A673 (cell line): ENCODE data around the gene EDDM13. TPM values are rescaled to one million over a fixed set of nuclear protein-coding genes. Genes with fewer than 3 reads are reported as not detected.

ENCODE experiments used
- BruUV-seq: library from RNA; stranded (reverse); fragments of 400-500 nt; replicated peaks from 2 replicates; lab custom pipeline; 2021; lab: Mats Ljungman, UMichigan
- CTCF ChIA-PET: fragments of 300-600 bp; sonication (Branson Sonifier 250); formaldehyde crosslinking; loops from one replicate; lab custom pipeline; 2022; ENCODE audit warnings: antibody characterized with exemption; lab: Charles Lee
- POLR2A ChIA-PET: fragments of 300-600 bp; sonication (Branson Sonifier 250); formaldehyde crosslinking; loops from one replicate; lab custom pipeline; 2022; ENCODE audit warnings: antibody characterized with exemption; ENCODE audit not compliant: low non-redundant PET; lab: Charles Lee
- DNase-seq: peaks from one replicate; pipeline ENCODE4 v3.0.0-alpha.2; 2015; ENCODE audit warnings: low spot score
- H3K27ac ChIP-seq: fragments of 200-600 bp; sonication (generic); 2 replicates; pipeline ENCODE4 v1.5.1; 2016; ENCODE audit warnings: mixed run types, low read depth, mild to moderate bottlenecking, mixed read lengths, antibody characterized with exemption, low read length; ENCODE audit not compliant: poor library complexity, severe bottlenecking
- H3K27me3 ChIP-seq: fragments of 200-600 bp; sonication (generic); replicated peaks from 2 replicates; pipeline ENCODE4 v1.6.1; 2017; ENCODE audit warnings: mixed run types, low read depth, mild to moderate bottlenecking, mixed read lengths, antibody characterized with exemption, low read length; ENCODE audit not compliant: insufficient read depth, poor library complexity
- H3K36me3 ChIP-seq: fragments of 200-600 bp; sonication (generic); 2 replicates; pipeline ENCODE4 v1.6.1; 2016; ENCODE audit warnings: mixed run types, mild to moderate bottlenecking, mixed read lengths, antibody characterized with exemption, low read length; ENCODE audit not compliant: insufficient read depth, poor library complexity, severe bottlenecking
- H3K4me1 ChIP-seq: fragments of 200-600 bp; sonication (generic); 2 replicates; pipeline ENCODE4 v1.6.1; 2017; ENCODE audit warnings: mixed run types, mild to moderate bottlenecking, mixed read lengths, antibody characterized with exemption, low read length; ENCODE audit not compliant: insufficient read depth, poor library complexity, severe bottlenecking
- H3K4me3 ChIP-seq: fragments of 200-600 bp; sonication (generic); 2 replicates; pipeline ENCODE4 v1.5.1; 2016; ENCODE audit warnings: low read depth, mixed run types, mild to moderate bottlenecking, mixed read lengths, low read length; ENCODE audit not compliant: poor library complexity, severe bottlenecking
- H3K9me3 ChIP-seq: fragments of 200-600 bp; sonication (generic); 2 replicates; pipeline ENCODE4 v1.6.1; 2016; ENCODE audit warnings: mixed run types, low read depth, mild to moderate bottlenecking, mixed read lengths, antibody characterized with exemption, low read length; ENCODE audit not compliant: poor library complexity, severe bottlenecking
- CTCF ChIP-seq: fragments of 300-800, 200-600 bp; sonication (generic); conservative IDR thresholded peaks from 2 replicates; pipeline ENCODE4 v1.5.1; 2017; ENCODE audit warnings: low read depth, mild to moderate bottlenecking, antibody characterized with exemption, low read length, moderate library complexity, mixed read lengths
- EZH2 ChIP-seq: fragments of 200-600 bp; sonication (generic); IDR thresholded peaks from 2 replicates; pipeline ENCODE4 v1.6.1; 2017; ENCODE audit warnings: borderline replicate concordance, low read depth, mild to moderate bottlenecking, mixed read lengths, antibody characterized with exemption, low read length; ENCODE audit not compliant: poor library complexity, severe bottlenecking
- intact Hi-C: fragments of 100-400 bp; cut with micrococcal nuclease; formaldehyde crosslinking; loops from one replicate; pipeline ENCODE4 v1.10.0; 2022; ENCODE audit not compliant: unreplicated experiment
- total RNA-seq: library from RNA; stranded (reverse); gene quantifications from 2 replicates; pipeline ENCODE4 v1.2.3, GENCODE V29; 2021

Gene EDDM13
- total RNA-seq, 1 experiment from 2014 or later: not detected

GRCh38 chr19:56350416-56351045, 78.0 kb downstream of the EDDM13 start:
- no TSS peak for BruUV-seq

GRCh38 chr19:56351208-56351607, 78.7 kb downstream of the EDDM13 start:
- ChIA-PET POLR2A (no interaction called here), CTCF (interaction anchor here (1.0 kb wide), 1 partner anchor 41 kb away, joined by 4 read pairs; no protein-coding TSS in a partner anchor)
- intact Hi-C loops: no loop called here
- Histone ChIP-seq H3K36me3 (no peaks in the 10 kb centered on the region), H3K4me3 (no peak overlapping the region), H3K27ac (no peak overlapping the region), H3K27me3 (no peaks in the 10 kb centered on the region), H3K9me3 (no peaks in the 10 kb centered on the region), H3K4me1 (no peaks in the 10 kb centered on the region)
- no peak for TF ChIP-seq EZH2
- no peak for TF ChIP-seq CTCF
- DNase-seq: no peak
- no TSS peak for BruUV-seq

More at GRCh38 chr19:56350416-56351045, 78.0 kb downstream of the EDDM13 start:
- Histone ChIP-seq H3K4me1 (no peaks in the 10 kb centered on the region), H3K36me3 (no peaks in the 10 kb centered on the region), H3K9me3 (no peaks in the 10 kb centered on the region), H3K4me3 (no peak overlapping the region), H3K27ac (no peak overlapping the region), H3K27me3 (no peaks in the 10 kb centered on the region)
- intact Hi-C loops: no loop called here
- DNase-seq: peak; percentile 75
- TF ChIP-seq EZH2 (no peak), CTCF (peak; percentile 86)
- ChIA-PET POLR2A (no interaction called here), CTCF (interaction anchor here (1.0 kb wide), 1 partner anchor 41 kb away, joined by 4 read pairs; no protein-coding TSS in a partner anchor)

- CTCF ChIA-PET: no interaction called here
- TF ChIP-seq EZH2: no peak
- TF ChIP-seq CTCF: no peak
These were observed 83.0 kb downstream of the EDDM13 start for GRCh38 chr19:56355517-56355916.

More at GRCh38 chr19:56355517-56355916, 83.0 kb downstream of the EDDM13 start:
- BruUV-seq: no TSS peak
- peaks cover 3% of the 10 kb centered on the region for H3K9me3 ChIP-seq
- H3K27ac ChIP-seq: no peak overlapping the region
- no peaks in the 10 kb centered on the region for H3K36me3 ChIP-seq
- H3K27me3 ChIP-seq: no peaks in the 10 kb centered on the region
- no peak for DNase-seq
- intact Hi-C loops: no loop called here
- H3K4me1 ChIP-seq: no peaks in the 10 kb centered on the region
- POLR2A ChIA-PET: no interaction called here
- no peak overlapping the region for H3K4me3 ChIP-seq
